Thyroid gland (tissue), 4 donors: ENCODE data around the gene XBP1.

Experiments
- CTCF ChIP-seq, 6 experiments: fragments of 200-600 bp in 3 of 6; fragments of 450-650 bp in 3 of 6; sonication (generic) in 3 of 6; IDR thresholded peaks; one replicate each; pipeline ENCODE4 v1.5.1; 2016 to 2019; ENCODE audit warnings: antibody characterized with exemption in 6 of 6, mild to moderate bottlenecking in 2 of 6, inconsistent platforms in 1 of 6, moderate library complexity in 1 of 6
- POLR2A ChIP-seq, 2 donors: fragments of 450-650 bp; IDR thresholded peaks; one replicate each; pipeline ENCODE4 v1.6.1; 2017; ENCODE audit warnings: antibody characterized with exemption in 2 of 2, mild to moderate bottlenecking in 2 of 2, moderate library complexity in 1 of 2

- TF ChIP-seq CTCF (IDR thresholded peaks at IDR 0.05): peak in 3 of 6 experiments; percentile 41 to 52 (median 43)
- TF ChIP-seq POLR2A (IDR thresholded peaks at IDR 0.05): peak; percentile 68 to 96
Observed at GRCh38 chr22:28772633-28773460, 27.5 kb downstream of the XBP1 start, which contains the start of gene CCDC117.
